Stimulated activated naive CD8-positive, alpha-beta T cell treated with anti-CD3 and anti-CD28 coated beads, Interleukin-15, amount 100 ng/mL, for 72 hours (primary cell): ENCODE data around the gene SLC5A11.
A peak's percentile ranks its signal among the peaks of the same experiment; 100 is the strongest.
"Not testable (repeated sequence)": the region's sequence is repeated elsewhere in the genome, so short reads cannot be mapped to it uniquely, and the experiment has no call there.

Experiments used
- ATAC-seq: fragments of 150-1000 bp; cut with Tn5 transposase; 2 replicates; pipeline ENCODE4 v1.10.0; 2021; ENCODE audit warnings: mild to moderate bottlenecking, moderate library complexity
- DNase-seq, 2 donors: peaks; one replicate each; pipeline ENCODE4 v3.0.0; 2021 to 2022
- H3K27ac Mint-ChIP-seq, 2 donors: one replicate each; pipeline ENCODE4 v1.8.0; 2022; ENCODE audit warnings: mild to moderate bottlenecking in 2 of 2, mixed read lengths in 2 of 2, moderate library complexity in 2 of 2
- H3K27me3 Mint-ChIP-seq: one replicate; pipeline ENCODE4 v1.8.0; 2022; ENCODE audit warnings: mixed read lengths
- H3K4me1 Mint-ChIP-seq: one replicate; pipeline ENCODE4 v1.8.0; 2022; ENCODE audit warnings: mild to moderate bottlenecking, mixed read lengths
- H3K4me3 Mint-ChIP-seq, 2 donors: one replicate each; pipeline ENCODE4 v1.8.0; 2022; ENCODE audit warnings: mild to moderate bottlenecking in 2 of 2, mixed read lengths in 2 of 2, moderate library complexity in 1 of 2
- H3K9me3 Mint-ChIP-seq, 2 donors: one replicate each; pipeline ENCODE4 v1.8.0; 2022; ENCODE audit warnings: mixed read lengths in 2 of 2

Gene SLC5A11, protein sequence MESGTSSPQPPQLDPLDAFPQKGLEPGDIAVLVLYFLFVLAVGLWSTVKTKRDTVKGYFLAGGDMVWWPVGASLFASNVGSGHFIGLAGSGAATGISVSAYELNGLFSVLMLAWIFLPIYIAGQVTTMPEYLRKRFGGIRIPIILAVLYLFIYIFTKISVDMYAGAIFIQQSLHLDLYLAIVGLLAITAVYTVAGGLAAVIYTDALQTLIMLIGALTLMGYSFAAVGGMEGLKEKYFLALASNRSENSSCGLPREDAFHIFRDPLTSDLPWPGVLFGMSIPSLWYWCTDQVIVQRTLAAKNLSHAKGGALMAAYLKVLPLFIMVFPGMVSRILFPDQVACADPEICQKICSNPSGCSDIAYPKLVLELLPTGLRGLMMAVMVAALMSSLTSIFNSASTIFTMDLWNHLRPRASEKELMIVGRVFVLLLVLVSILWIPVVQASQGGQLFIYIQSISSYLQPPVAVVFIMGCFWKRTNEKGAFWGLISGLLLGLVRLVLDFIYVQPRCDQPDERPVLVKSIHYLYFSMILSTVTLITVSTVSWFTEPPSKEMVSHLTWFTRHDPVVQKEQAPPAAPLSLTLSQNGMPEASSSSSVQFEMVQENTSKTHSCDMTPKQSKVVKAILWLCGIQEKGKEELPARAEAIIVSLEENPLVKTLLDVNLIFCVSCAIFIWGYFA

DNA sequence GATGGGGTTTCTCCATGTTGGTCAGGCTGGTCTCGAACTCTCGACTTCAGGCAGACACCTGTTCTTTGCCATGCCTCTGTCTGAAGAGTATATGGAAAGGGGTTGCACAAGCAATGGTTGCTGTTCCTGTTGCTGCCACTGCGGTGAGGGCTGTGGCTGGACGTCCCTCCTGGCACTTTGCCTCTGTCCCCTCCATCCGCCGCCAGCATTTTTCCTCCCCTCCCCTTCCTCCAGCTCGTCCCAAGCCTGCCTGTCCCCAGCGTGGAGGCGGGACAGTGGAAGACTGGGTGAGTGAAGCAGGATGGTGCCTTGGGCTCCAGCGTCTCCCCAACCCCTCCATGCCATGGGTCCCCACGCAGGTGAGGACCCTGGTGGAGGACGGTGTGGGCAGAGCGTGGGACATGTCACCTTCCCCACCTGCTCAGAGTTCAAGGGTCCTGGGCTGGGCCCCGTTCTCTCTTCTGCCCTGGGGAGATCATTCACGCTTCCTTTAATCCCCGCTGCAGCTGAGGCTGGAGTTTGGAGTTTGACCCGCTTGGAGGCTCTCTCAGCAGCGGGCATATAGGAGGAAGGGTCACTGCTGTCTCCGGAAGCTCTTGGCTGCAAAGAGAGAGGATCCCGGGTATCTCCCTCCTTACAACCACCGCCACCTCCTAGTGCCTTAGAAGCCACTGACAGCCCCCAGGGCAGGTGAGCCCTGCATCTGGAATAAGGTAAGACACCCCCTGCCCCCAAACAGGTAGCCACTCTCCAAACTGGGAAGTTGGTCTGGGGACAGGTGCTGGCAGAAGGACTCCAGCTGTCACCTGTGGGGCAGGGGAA lies at the start of gene SLC5A11:
Gene SLC5A11 (plus strand): TSS at position 238 of the 822 bp plus-strand sequence. CDS start 12,681 bp downstream, outside the sequence.
- H3K27ac Mint-ChIP-seq, result peak within 1 kb of the TSS in 1 of 2 donors; percentile 43
- H3K27me3 Mint-ChIP-seq, result no peaks in the 10 kb centered on the region
- no peaks in the 10 kb centered on the region for H3K9me3 Mint-ChIP-seq
- peaks cover 10% of the 10 kb centered on the region for H3K4me1 Mint-ChIP-seq
- ATAC-seq (no peak), DNase-seq (no peak)
- no peak within 1 kb of the TSS for H3K4me3 Mint-ChIP-seq

DNA sequence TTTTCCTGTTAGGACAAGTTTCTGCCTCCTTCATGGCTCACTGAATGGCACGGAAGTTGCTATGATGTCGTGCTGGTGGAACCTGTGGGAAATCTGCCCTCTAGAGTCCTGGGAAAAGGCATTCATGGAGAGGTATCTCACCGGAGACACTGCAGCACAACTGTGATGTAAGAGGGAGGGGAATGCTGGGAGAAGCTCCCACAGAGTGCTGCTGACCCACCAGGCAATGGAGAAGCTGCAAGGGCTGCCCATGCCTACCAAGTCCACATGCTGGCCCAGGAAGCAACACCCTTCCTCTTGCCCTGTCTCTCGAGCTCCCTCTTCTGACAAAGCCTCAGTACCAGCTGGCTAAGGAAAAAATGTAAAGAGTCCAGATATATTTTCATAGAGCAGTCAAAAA lies 45.2 kb upstream of the SLC5A11 start:
- DNase-seq, result no peak
- ATAC-seq, result no peak
- no peaks in the 10 kb centered on the region for H3K27me3 Mint-ChIP-seq
- no peaks in the 10 kb centered on the region for H3K9me3 Mint-ChIP-seq
- H3K4me3 Mint-ChIP-seq, result no peak overlapping the region
- H3K27ac Mint-ChIP-seq, result peak overlapping the region in 1 of 2 donors; percentile 27
- no peaks in the 10 kb centered on the region for H3K4me1 Mint-ChIP-seq

DNA sequence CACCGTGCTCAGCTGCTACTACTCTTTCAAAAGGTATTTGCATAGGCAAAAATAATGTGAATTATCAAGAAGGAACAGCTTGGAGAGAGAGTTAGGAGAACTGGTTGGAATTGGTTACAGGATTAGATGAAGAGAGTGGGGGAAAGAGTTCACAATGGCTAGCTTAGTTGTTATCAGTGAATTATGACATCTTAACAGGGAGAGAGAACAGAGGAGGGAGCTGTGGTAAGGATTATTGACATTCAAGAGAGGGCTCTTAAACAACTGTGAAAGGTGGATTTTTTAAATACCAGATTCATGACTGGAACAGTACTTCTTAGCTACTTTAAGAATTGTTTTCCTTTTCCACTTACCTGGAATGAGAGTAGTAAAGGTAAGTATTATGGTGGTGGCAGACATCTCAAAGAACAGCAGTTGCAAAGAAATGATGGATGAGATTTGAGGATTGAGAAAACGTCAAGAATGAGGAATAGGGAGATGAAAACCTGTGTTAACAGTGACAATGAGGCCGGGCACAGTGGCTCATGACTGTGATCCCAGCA lies 43.9 kb upstream of the SLC5A11 start:
- no peak overlapping the region for H3K4me3 Mint-ChIP-seq
- H3K4me1 Mint-ChIP-seq, result no peaks in the 10 kb centered on the region
- ATAC-seq, result no peak
- H3K27me3 Mint-ChIP-seq, result no peaks in the 10 kb centered on the region
- no peak for DNase-seq
- H3K27ac Mint-ChIP-seq, result peak overlapping the region; percentile 4 to 87
- no peaks in the 10 kb centered on the region for H3K9me3 Mint-ChIP-seq

DNA sequence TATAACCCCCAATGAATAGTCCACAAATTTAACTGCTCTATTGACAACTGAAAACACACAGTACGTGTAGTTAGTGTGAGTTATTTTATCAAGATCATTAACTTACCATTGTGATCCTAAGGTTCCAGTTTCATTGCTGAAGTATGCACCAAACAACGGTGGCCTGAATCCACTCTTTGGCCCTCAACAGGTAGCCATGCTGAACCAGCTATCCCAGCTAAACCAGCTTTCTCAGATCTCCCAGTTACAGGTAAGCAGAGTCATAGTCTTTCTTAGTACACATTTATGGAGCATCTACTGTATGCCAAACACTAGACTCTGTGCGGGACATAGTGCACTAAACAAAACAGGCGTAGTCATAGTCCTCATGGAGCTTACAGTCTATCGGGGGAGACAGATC lies 40.3 kb upstream of the SLC5A11 start:
- ATAC-seq, result no peak
- no peak overlapping the region for H3K4me3 Mint-ChIP-seq

DNA sequence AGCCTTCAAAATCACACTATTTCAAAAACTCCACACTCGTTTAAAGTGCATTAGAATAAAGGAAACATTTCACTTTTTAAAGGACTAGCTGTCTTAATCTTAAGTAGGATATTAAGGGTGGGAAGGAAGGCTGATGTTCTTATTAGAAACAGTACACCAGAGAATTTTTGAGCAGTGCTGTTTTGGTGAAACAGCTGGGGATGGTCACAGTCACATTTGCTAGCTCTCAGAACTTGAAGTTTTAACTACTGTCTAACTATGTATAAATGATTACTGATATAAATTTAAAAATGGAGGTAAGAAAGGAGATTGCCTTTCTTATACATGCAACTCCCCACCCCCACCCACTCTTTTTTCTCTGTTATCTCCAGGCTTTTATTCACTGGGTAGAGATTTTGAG lies 38.5 kb upstream of the SLC5A11 start:
- Mint-ChIP-seq H3K27me3 (no peaks in the 10 kb centered on the region), H3K4me1 (no peaks in the 10 kb centered on the region), H3K9me3 (no peaks in the 10 kb centered on the region), H3K4me3 (no peak overlapping the region), H3K27ac (peak overlapping the region in 1 of 2 donors; percentile 80)
- DNase-seq (no peak), ATAC-seq (no peak)

More for the DNA sequence above, 40.3 kb upstream of the SLC5A11 start:
- Mint-ChIP-seq H3K9me3 (no peaks in the 10 kb centered on the region), H3K27ac (no peak overlapping the region), H3K4me1 (no peaks in the 10 kb centered on the region), H3K27me3 (no peaks in the 10 kb centered on the region)
- DNase-seq, result no peak

DNA sequence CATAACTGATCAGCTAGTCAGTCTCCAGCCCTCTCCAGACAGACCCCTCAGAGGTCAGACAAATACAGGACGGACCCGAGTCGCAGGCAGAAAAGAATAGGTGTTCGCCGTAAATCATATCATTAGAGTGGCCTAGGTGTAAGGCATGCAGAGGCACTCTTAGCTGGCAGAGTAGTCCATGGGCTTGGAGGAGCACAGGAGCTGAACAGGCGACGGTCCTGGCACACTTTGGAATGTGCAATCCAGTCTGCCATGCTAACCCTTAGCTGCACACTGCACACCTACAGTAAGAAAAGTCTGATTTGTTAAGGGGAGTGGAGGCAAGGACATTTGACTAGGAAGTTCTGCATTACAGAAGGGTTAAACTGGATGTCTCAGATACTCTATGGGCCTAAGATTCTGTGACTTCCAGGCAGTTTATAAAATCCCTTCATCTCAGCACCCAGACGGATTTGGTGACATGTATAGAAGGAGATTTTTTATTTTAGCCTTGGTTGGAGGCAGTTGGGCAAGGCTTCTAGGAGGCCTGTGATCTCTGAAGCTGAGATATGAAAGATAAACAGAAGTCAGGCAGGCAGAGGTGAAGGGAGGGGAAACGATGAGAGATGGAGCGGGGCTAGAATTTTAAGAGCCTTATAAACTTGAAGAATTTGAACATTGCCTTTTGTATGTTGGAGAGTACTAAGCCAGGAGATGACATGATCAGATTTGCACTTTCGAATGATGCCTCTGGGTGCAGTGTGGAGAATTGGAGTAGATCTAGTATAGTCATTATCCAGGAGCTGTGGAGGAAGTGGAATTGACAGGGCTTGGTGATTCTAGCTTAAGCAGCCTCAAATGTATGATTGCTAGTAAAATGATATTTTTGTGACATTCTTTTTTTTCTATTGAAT lies 34.6 kb upstream of the SLC5A11 start:
- no peak overlapping the region for H3K27ac Mint-ChIP-seq
- H3K4me1 Mint-ChIP-seq, result no peaks in the 10 kb centered on the region
- ATAC-seq (no peak), DNase-seq (no peak)
- no peaks in the 10 kb centered on the region for H3K9me3 Mint-ChIP-seq
- no peaks in the 10 kb centered on the region for H3K27me3 Mint-ChIP-seq
- no peak overlapping the region for H3K4me3 Mint-ChIP-seq

DNA sequence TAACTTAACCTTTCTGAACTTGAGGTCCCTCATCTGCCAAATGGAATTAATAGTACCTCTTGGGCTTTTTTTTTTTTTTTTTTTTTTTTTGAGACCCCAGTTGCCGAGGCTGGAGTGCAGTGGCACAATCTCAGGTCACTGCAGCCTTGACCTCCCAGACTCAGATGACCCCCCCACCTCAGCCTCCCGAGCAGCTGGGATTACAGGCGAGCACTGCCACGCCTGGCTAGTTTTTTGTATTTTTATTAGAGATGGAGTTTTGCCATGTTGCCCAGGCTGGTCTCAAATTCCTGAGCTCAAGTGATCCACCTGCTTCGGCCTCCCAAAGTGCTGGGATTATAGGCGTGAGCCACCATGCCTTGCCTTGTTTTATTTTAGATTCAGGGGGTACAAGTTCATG lies 33.0 kb upstream of the SLC5A11 start:
- not testable (repeated sequence) for H3K9me3 Mint-ChIP-seq, DNase-seq, H3K4me1 Mint-ChIP-seq, H3K27ac Mint-ChIP-seq, H3K27me3 Mint-ChIP-seq, H3K4me3 Mint-ChIP-seq, ATAC-seq

DNA sequence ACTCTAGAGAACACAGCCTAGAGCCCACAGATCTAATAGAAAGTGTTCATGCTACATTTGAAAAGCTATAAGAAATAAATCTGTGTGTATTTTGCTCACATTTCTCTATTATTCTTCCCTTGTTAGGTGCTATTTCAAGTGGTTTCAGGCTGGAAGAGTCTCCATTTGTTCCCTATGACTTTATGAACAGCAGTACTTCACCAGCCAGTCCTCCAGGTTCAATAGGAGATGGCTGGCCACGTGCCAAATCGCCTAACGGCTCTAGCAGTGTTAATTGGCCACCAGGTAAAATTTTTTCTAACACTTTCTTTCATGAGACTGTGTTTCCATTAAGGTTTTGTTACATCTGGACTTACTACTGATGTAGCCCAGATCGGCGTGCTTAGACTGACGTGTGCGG lies 30.7 kb upstream of the SLC5A11 start:
- DNase-seq, result no peak
- no peaks in the 10 kb centered on the region for H3K9me3 Mint-ChIP-seq

DNA sequence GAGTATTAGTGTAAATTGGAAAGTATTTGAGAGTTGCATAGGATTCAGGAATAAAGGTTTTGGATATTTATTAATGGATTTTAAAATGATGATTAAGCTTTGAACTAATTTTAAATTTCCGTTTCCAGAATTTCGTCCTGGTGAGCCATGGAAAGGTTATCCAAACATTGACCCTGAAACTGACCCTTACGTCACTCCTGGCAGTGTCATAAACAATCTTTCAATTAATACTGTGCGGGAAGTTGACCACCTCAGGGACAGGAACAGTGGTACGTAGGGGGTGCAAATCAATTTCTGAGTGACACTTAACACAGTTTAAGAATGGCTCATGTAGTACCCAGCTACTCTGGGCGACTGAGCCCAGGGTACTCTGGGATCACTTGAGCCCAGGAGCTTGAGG lies 29.1 kb upstream of the SLC5A11 start:
- Mint-ChIP-seq H3K4me3 (no peak overlapping the region), H3K27me3 (no peaks in the 10 kb centered on the region), H3K4me1 (no peaks in the 10 kb centered on the region), H3K9me3 (no peaks in the 10 kb centered on the region), H3K27ac (peak overlapping the region; percentile 42 to 74)
- ATAC-seq, result no peak
- DNase-seq, result no peak

More for the DNA sequence above, 30.7 kb upstream of the SLC5A11 start:
- Mint-ChIP-seq H3K27me3 (no peaks in the 10 kb centered on the region), H3K4me1 (no peaks in the 10 kb centered on the region), H3K27ac (peak overlapping the region in 1 of 2 donors; percentile 44), H3K4me3 (no peak overlapping the region)
- ATAC-seq, result no peak

DNA sequence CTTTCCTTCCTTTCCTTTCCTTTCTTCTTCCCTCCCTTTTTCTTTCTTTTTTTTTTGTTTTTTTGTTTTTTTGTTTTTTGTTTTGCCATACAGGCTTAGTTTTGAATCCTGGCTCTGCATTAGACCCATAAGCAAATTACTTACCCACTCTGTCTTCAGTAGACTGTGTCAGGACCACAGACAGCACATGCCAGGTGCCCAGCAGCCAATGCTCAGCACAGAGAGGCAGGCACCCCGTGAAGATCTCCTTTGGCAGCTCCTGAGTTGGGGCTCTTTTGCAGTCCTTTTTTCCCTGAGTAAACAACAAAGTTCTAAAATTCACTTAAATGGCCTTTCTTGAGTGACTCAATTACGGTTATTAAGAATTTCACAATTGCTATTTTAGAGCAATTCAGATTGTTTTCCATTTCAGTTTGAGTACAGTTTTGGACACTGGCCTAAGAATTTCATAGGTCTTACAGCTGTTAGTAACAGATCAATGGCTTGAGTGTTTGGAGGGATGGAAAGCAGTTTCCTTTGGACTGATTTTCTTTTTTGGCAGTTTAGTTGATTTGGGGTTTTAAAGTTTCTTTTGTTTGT lies 26.2 kb upstream of the SLC5A11 start:
- no peak for ATAC-seq
- Mint-ChIP-seq H3K4me1 (no peaks in the 10 kb centered on the region), H3K4me3 (no peak overlapping the region), H3K27me3 (no peaks in the 10 kb centered on the region), H3K27ac (peak overlapping the region; percentile 3 to 44), H3K9me3 (no peaks in the 10 kb centered on the region)
- DNase-seq, result no peak

DNA sequence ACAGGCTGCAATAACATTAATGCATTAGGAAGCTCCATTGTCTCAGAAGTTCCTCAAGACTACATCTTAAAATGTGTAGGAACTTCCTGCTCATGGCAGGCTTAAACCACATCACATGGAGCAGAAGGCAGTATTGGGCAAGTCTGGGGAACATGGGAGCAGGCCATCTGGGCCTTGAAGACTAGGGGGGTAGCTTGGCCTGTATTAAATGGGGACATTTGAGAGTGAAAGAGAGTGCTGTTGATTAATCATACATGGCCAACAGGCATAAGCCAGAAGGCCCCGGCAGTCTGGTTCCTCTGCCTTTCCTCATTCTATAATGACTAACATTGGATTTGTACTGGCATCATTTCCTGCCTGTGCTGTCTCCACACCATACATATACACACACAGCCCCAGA lies 25.2 kb upstream of the SLC5A11 start:
- Mint-ChIP-seq H3K4me1 (no peaks in the 10 kb centered on the region), H3K9me3 (no peaks in the 10 kb centered on the region), H3K27ac (peak overlapping the region in 1 of 2 donors; percentile 89), H3K4me3 (no peak overlapping the region), H3K27me3 (no peaks in the 10 kb centered on the region)
- ATAC-seq (no peak), DNase-seq (no peak)

DNA sequence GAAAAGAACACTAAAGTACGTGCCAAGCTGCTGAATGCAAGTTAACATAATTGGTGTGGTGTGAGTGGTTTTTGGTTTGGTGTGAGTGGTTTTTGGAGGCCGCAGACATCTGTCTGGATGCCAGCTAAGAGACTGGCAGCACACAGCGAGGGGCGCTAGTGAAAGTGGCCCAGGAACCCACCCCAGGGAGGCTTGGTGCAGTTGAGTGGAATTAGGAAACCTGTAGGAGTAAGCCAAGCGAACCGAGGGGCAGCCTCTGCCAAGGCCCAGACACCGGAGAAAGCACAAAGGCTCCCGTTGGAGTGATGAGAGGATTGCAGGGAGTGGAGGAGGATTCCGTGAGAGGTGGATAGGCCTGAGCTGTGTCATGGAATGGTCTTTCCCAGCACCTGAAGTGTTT lies 24.6 kb upstream of the SLC5A11 start:
- H3K27ac Mint-ChIP-seq, result peak overlapping the region; percentile 28 to 89
- DNase-seq, result no peak

DNA sequence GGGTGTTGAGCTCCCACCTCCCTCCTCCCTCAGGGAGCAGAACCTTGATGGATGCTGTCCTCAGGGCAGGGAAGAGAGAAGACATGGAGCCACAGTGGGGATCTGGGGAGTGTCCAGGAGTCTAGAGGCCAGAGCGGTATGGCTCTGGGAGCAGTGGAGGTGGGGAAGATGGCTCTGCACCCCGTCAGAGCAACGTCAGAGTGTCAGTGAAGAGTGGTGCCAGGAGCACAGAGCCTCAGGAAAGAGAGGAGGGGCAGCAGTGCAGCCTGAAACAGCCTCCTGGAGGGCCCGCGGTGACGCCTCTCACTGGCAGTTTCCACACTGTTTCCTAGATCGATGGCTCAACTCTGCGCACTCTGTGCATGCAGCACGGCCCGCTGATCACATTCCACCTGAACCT lies 23.2 kb upstream of the SLC5A11 start:
- Mint-ChIP-seq H3K27me3 (no peaks in the 10 kb centered on the region), H3K4me1 (no peaks in the 10 kb centered on the region), H3K9me3 (no peaks in the 10 kb centered on the region), H3K4me3 (no peak overlapping the region), H3K27ac (no peak overlapping the region)
- ATAC-seq, result no peak
- DNase-seq, result no peak

More for the DNA sequence above, 24.6 kb upstream of the SLC5A11 start:
- Mint-ChIP-seq H3K9me3 (no peaks in the 10 kb centered on the region), H3K27me3 (no peaks in the 10 kb centered on the region), H3K4me1 (no peaks in the 10 kb centered on the region), H3K4me3 (no peak overlapping the region)
- no peak for ATAC-seq

DNA sequence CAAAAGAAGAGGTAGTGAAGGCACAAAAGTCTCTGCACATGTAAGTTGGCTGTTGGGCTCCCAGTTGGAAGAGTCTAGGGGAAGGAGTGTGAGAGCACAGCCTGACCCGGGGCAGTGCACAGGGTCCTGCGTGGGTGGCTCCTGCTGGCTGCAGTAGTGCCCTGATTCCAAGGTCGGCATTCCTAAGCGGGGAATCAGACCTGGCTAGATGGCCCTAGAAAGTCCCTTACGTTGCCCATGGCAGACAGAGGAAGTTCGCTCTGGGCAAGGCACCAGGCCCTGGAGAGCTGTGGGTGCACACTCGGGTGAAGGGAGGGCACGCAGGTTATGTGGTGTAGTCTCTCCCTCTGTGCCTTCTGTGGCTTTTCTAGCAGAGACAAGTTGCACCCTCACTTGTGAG lies 22.8 kb upstream of the SLC5A11 start:
- Mint-ChIP-seq H3K4me3 (no peak overlapping the region), H3K9me3 (no peaks in the 10 kb centered on the region), H3K27me3 (no peaks in the 10 kb centered on the region), H3K4me1 (no peaks in the 10 kb centered on the region), H3K27ac (no peak overlapping the region)
- DNase-seq, result no peak
- no peak for ATAC-seq
